HG03066 (cell line): Measurements from ENCODE around the gene UBTD2.

Experiments used
- ATAC-seq: cut with Tn5 transposase; IDR thresholded peaks from one replicate; pipeline ENCODE4 v1.9.1; 2021; ENCODE audit warnings: low read depth; ENCODE audit not compliant: unreplicated experiment

The UBTD2 gene

DNA sequence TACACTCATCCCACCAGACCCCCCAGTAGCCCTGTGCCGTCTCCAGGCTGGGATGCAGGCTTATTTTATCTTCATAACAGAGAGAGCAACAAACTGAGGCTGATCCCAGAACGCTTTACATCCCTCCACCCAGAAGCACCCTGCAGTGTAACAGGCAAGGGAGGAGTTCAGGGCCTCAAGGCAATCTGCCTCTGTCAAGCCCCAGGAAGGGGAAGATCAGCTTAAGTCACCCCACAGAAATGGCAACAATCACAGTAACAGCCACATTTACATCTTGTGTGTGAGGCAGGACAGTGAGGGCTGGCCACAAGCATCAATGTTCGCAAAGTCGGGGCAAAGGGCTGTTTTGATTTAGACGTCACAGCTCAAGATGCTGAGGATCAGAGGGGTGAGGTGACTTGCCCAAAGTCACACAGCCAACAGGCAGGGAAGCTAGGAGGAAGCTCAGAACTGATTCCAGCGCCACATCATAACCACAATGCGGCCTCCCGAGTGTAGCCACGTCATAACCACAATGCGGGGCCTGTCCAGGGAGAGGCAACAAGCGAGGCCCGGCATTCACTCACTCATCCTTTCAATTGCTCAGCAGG lies 109.9 kb downstream of the UBTD2 start:
- ATAC-seq = no peak

DNA sequence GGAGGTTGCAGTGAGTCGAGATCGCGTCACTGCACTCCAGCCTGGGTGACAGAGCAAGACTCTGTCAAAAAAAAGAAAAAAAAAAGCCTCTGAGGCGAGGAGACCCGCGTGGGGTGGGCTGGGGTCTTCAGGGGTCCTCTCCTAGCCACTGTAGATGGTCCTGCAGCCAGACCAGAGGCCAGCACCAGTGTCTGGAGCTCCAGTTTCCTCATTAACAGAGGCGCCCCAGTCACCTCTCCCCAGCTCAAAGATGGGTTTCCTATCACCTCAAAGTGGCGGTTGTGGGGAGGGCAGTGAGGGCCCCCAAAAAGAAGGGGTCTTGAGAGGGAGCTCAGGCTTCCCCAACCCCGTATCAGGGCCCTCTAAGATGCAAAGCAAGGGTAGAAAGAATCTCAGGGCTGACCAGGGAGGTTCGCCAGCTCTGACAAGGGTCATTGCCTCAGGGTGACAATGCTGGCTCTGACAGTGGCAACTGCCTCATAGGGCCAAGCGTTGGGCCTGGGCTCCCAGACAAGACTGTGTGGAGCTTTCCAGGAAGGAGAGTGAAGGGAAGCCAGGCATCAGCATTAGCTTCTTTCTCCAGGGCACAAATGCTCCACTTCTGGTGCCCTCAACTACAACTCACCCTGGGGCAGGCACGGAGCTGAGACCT lies 110.5 kb downstream of the UBTD2 start:
- no peak for ATAC-seq

DNA sequence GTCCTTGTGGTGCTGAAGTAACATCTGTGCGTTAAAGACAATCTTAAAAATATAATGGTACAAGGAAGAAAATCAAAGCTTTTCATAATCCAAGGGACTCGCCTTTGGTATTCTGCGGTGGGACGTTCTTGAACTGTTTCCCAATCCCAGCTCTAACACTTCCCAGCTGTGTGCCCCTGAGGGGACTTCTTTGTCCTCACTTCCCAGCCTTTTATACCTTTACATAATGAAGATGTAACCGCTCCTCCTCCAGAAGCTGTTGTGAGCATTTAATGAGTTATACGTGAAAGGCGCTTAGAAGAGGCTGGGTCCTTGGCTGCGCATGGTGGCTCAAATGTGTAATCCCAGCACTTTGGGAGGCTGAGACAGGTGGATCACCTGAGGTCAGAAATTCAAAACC lies 112.4 kb downstream of the UBTD2 start:
- no peak for ATAC-seq

DNA sequence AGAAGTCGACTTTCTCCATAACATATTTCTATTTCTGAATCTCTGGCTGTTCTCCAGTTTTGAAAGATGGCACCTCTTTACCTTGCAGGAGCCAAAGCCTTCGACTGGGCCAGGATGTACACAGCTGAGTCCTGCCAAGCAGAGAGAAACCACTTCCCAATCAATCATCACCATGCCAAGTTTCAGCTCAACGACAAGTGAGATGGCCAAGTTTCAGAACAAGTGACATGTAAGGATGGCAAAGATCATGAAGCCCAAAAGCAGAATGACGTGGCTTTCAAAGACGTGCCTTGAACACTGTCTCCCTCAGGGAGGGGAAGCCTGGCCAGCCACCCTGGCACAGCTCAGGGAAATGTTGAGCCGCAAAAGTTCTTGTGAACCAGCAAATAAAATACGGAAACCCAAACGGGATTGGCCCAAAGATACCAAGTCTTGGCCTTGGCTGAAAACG lies 113.3 kb downstream of the UBTD2 start:
- ATAC-seq = no peak

DNA sequence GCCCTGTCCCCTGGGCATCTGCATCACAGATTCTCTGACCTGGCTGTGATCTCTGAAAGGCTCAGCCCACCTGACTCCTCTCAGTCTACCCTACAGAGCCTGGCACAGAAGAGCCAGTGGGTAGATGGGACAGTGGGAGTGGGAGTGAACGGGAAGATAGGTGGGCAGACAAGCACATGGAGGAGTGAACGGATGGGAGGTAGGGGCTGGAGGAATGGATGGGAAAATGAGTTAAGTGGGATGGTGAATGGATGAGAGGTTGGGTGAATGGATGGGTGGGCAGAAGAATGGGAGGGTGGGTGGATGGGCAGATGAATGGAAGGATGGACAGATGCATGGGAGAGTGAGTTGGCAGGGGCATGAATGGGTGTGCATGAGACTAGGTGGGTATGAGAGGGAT lies 114.3 kb downstream of the UBTD2 start:
- ATAC-seq = no peak

DNA sequence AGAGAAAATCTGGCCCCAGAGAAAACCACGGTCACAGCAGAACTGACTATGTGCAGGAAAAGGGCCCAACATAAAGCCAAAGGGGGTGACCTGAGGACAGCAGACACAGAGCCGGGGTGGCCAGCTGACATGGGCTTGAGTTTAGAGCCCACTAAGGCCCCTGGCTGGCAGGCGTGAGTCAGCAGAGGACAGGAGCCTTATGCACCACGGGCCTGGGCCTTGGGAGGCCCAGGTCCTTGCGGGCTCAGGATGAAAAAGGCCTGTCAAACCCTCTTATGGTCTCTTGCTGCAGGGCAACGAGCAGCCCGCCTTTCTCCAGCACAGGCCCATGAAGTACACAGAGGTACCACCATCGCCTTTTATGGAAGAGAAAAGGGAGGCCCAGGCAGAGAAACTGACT lies 115.3 kb downstream of the UBTD2 start:
- no peak for ATAC-seq

GRCh38 chr5:172167895-172168294 lies 115.7 kb downstream of the UBTD2 start:
- no peak for ATAC-seq

GRCh38 chr5:172166030-172166826 lies 117.3 kb downstream of the UBTD2 start:
- no peak for ATAC-seq

GRCh38 chr5:172165465-172165864 lies 118.1 kb downstream of the UBTD2 start:
- no peak for ATAC-seq

- no peak for ATAC-seq
Measured at GRCh38 chr5:172164769-172165212, 118.8 kb downstream of the UBTD2 start.

DNA sequence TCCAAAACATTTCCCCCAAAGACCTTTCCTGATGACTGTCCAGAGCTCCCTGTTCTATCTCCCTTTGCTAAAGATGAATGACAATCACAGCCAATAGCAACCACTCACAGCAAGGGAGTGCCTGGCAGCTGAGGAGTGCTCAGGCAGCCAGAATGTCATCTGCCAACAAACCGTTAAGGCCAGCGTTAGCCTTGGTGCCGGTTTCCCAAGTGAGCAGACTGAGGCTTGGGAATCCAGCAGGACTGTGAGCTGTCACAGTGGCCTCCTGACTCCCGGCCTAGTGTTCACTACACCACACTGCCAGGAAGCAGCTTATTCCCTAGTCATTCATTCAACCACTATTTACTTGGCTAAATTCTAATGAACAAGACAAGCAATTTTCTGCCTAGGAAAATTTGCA lies 120.2 kb downstream of the UBTD2 start:
- ATAC-seq = no peak

GRCh38 chr5:172162987-172163343 lies 120.6 kb downstream of the UBTD2 start:
- ATAC-seq = no peak

DNA sequence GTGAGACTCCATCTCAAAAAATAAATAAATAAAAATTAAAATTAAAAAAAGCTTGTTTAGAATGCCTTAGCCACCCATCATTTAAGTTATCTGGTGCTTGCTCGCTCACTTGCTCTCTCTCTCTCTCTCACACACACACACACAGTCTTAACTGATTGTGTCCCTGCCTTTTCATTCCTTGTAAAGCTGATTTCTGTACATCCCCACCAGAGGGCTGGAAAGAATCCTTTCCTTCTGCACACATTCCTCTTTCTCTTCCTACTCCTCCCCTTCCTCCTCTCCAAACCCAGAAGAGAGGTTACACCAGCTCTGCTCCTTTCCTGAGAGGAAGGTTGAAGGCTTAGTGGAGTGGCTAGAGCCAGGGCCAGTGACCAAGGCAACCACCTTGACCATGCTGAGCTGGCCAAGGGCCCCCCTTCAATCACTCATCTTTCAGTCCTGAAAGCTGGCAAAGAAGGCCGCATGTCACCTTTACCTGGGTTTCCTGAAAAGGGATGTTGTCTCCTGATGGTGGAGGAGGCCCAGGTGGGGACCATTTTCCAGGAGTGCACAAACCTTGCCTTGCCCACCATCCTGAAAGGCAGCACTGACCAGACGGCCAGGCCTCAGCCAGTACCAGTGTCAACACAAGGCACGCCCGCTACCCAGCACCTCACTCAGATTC lies 121.1 kb downstream of the UBTD2 start:
- no peak for ATAC-seq

- ATAC-seq = no peak
Measured at GRCh38 chr5:172160506-172160905, 123.1 kb downstream of the UBTD2 start.
